HepG2 (cell line): ENCODE data around the gene DNAAF8. TPM values are rescaled to one million over a fixed set of nuclear protein-coding genes. Genes with fewer than 3 reads are reported as not detected.

Experiments
- CEBPG ChIP-seq: IDR thresholded peaks from 2 replicates; pipeline ENCODE4 v1.6.1; 2016
- FOXJ3 ChIP-seq: sonication (generic); formaldehyde crosslinking; IDR thresholded peaks from 2 replicates; pipeline ENCODE4 v1.4.0; 2020; ENCODE audit warnings: missing genetic modification reagents, mild to moderate bottlenecking, borderline replicate concordance
- GATAD2A ChIP-seq: IDR thresholded peaks from 2 replicates; pipeline ENCODE4 v1.6.1; 2016
- GFI1 ChIP-seq: sonication (generic); formaldehyde crosslinking; IDR thresholded peaks from 2 replicates; pipeline ENCODE4 v1.5.0; 2020; ENCODE audit warnings: missing genetic modification reagents, mild to moderate bottlenecking, borderline replicate concordance
- HHEX ChIP-seq: IDR thresholded peaks from 2 replicates; pipeline ENCODE4 v1.6.1; 2016; ENCODE audit warnings: control low read depth
- HMG20A ChIP-seq: IDR thresholded peaks from 2 replicates; pipeline ENCODE4 v1.6.1; 2016; ENCODE audit warnings: borderline replicate concordance
- ISL2 ChIP-seq: sonication (generic); formaldehyde crosslinking; IDR thresholded peaks from 2 replicates; pipeline ENCODE4 v1.5.0; 2020; ENCODE audit warnings: missing genetic modification reagents
- MED1 ChIP-seq: sonication (generic); formaldehyde crosslinking; IDR thresholded peaks from 2 replicates; pipeline ENCODE4 v1.4.0; 2020; ENCODE audit warnings: missing genetic modification reagents
- MNT ChIP-seq: fragments of 450-650 bp; IDR thresholded peaks from 2 replicates; pipeline ENCODE4 v1.6.1; 2016
- PRDM15 ChIP-seq: sonication (generic); formaldehyde crosslinking; IDR thresholded peaks from 2 replicates; pipeline ENCODE4 v1.4.0; 2020; ENCODE audit warnings: missing genetic modification reagents
- SAP130 ChIP-seq: IDR thresholded peaks from 2 replicates; pipeline ENCODE4 v1.6.1; 2016; ENCODE audit warnings: low read depth
- TBX2 ChIP-seq: sonication (generic); formaldehyde crosslinking; IDR thresholded peaks from 2 replicates; pipeline ENCODE4 v1.5.0; 2020; ENCODE audit warnings: missing genetic modification reagents, mild to moderate bottlenecking, borderline replicate concordance
- TFAP4 ChIP-seq: sonication (generic); IDR thresholded peaks from 2 replicates; pipeline ENCODE4 v1.6.1; 2016; ENCODE audit warnings: low read depth, borderline replicate concordance
- TFDP2 ChIP-seq: sonication (generic); formaldehyde crosslinking; IDR thresholded peaks from 2 replicates; pipeline ENCODE4 v1.4.0; 2020; ENCODE audit warnings: missing genetic modification reagents
- TGIF2 ChIP-seq: IDR thresholded peaks from 2 replicates; pipeline ENCODE4 v1.6.1; 2016; ENCODE audit warnings: control low read depth, missing compliant biosample characterization
- ZNF281 ChIP-seq: sonication (generic); formaldehyde crosslinking; IDR thresholded peaks from 2 replicates; pipeline ENCODE4 v1.4.0; 2020; ENCODE audit warnings: missing genetic modification reagents, borderline replicate concordance
- ZNF350 ChIP-seq: sonication (generic); formaldehyde crosslinking; IDR thresholded peaks from 2 replicates; pipeline ENCODE4 v1.4.0; 2020; ENCODE audit warnings: mild to moderate bottlenecking, low read depth, missing genetic modification reagents, borderline replicate concordance
- ZNF777 ChIP-seq: sonication (generic); formaldehyde crosslinking; IDR thresholded peaks from 2 replicates; pipeline ENCODE4 v1.4.0; 2020; ENCODE audit warnings: missing genetic modification reagents
- polyA plus RNA-seq, 8 experiments: library from polyadenylated mRNA; depleted of rRNA in 3 of 8; stranded (reverse) in 7 of 8; unstranded in 1 of 8; fragments of >200 nt; fragmentation: Illumina TruSeq in 4 of 8; extraction: Trizol in 4 of 8; gene quantifications; 2 replicates each; pipeline versions ENCODE4 v1.2.1 to v1.2.3, GENCODE V29; 2011 to 2016; ENCODE audit warnings: low read depth in 4 of 8, missing spikeins in 1 of 8, mixed read lengths in 1 of 8; ENCODE audit not compliant: insufficient read depth in 1 of 8
- total RNA-seq, 5 experiments: library from RNA; depleted of rRNA; stranded (reverse); fragments of >200 nt; fragmentation: Illumina TruSeq; extraction: Trizol; gene quantifications; 2 replicates each; pipeline ENCODE4 v1.2.3, GENCODE V29; 2016; ENCODE audit warnings: low read depth in 1 of 5

The DNAAF8 gene
- total and polyA plus RNA-seq, 2 of the 13 experiments (the other 11 are each of a cell fraction or from before 2014, with no cell fraction given) = 0.44 TPM; not detected in 1

- 0 out of 2 replicates have a peak, but pooled peaks have one; percentile 35 for TF ChIP-seq FOXJ3 (CRISPR knock-in tag)
- 0 out of 2 replicates have a peak, but pooled peaks have one; percentile 29 for TF ChIP-seq HHEX (CRISPR knock-in tag)
- peak; percentile 37; the same call in 1 of the 2 replicates for TF ChIP-seq TBX2 (CRISPR knock-in tag)
- TF ChIP-seq HMG20A = 0 out of 2 replicates have a peak, but pooled peaks have one; percentile 35
- TF ChIP-seq TFAP4 = 0 out of 2 replicates have a peak, but pooled peaks have one; percentile 20
- TF ChIP-seq SAP130 = peak; percentile 27; the same call in 1 of the 2 replicates
- peak; percentile 87 for TF ChIP-seq GFI1 (CRISPR knock-in tag)
- 0 out of 2 replicates have a peak, but pooled peaks have one; percentile 20 for TF ChIP-seq MED1
- TF ChIP-seq TGIF2 (CRISPR knock-in tag) = no peak
- no peak for TF ChIP-seq PRDM15 (CRISPR knock-in tag)
- 0 out of 2 replicates have a peak, but pooled peaks have one; percentile 13 for TF ChIP-seq GATAD2A (CRISPR knock-in tag)
- peak; percentile 32; the same call in 1 of the 2 replicates for TF ChIP-seq TFDP2
- TF ChIP-seq CEBPG (CRISPR knock-in tag) = 0 out of 2 replicates have a peak, but pooled peaks have one; percentile 24
- TF ChIP-seq ZNF777 (CRISPR knock-in tag) = 0 out of 2 replicates have a peak, but pooled peaks have one; percentile 14
- TF ChIP-seq ISL2 (CRISPR knock-in tag) = 0 out of 2 replicates have a peak, but pooled peaks have one; percentile 12
- TF ChIP-seq ZNF350 (CRISPR knock-in tag) = 0 out of 2 replicates have a peak, but pooled peaks have one; percentile 17
- no peak for TF ChIP-seq ZNF281 (CRISPR knock-in tag)
- peak; percentile 28 for TF ChIP-seq MNT
Observed at GRCh38 chr16:4788489-4788889, 54.2 kb downstream of the DNAAF8 start (continued).
